NCI-H146 treated with DMSO at 0.1 percent for 48 hours (cell line): ENCODE data around the gene PREX1.

Source experiments
- DNase-seq: peaks from one replicate; lab custom pipeline; 2025; ENCODE audit not compliant: unreplicated experiment; lab: John Stamatoyannopoulos, UW

PREX1 gene

GRCh38 chr20:48721324-48722001, 106.3 kb downstream of the PREX1 start:
- no peak for DNase-seq

GRCh38 chr20:48720256-48720985, 107.4 kb downstream of the PREX1 start:
- DNase-seq = no peak

GRCh38 chr20:48719598-48720255, 108.1 kb downstream of the PREX1 start:
- DNase-seq = no peak

GRCh38 chr20:48718786-48719578, 108.8 kb downstream of the PREX1 start:
- DNase-seq = no peak

- no peak for DNase-seq
These were observed 110.0 kb downstream of the PREX1 start for GRCh38 chr20:48717680-48718223.

GRCh38 chr20:48717095-48717672, 110.6 kb downstream of the PREX1 start:
- DNase-seq = no peak

GRCh38 chr20:48716541-48716940, 111.3 kb downstream of the PREX1 start:
- DNase-seq = no peak

GRCh38 chr20:48716086-48716485, 111.7 kb downstream of the PREX1 start:
- DNase-seq = no peak

- no peak for DNase-seq
These were observed 113.0 kb downstream of the PREX1 start for GRCh38 chr20:48714764-48715163.

GRCh38 chr20:48711696-48712464, 115.9 kb downstream of the PREX1 start:
- DNase-seq = no peak

- no peak for DNase-seq
These were observed 116.8 kb downstream of the PREX1 start for GRCh38 chr20:48711044-48711428.

- no peak for DNase-seq
These were observed 117.3 kb downstream of the PREX1 start for GRCh38 chr20:48710341-48711043.

- no peak for DNase-seq
These were observed 118.1 kb downstream of the PREX1 start for GRCh38 chr20:48709744-48710143.

- DNase-seq = no peak
These were observed 118.6 kb downstream of the PREX1 start for GRCh38 chr20:48709058-48709691.

- no peak for DNase-seq
These were observed 119.2 kb downstream of the PREX1 start for GRCh38 chr20:48708630-48709029.

GRCh38 chr20:48708116-48708515, 119.7 kb downstream of the PREX1 start:
- DNase-seq = peak; percentile 60

- no peak for DNase-seq
These were observed 121.0 kb downstream of the PREX1 start for GRCh38 chr20:48706710-48707365.

GRCh38 chr20:48706116-48706656, 121.6 kb downstream of the PREX1 start:
- DNase-seq = no peak
